Endodermal cell (in vitro differentiated cells): ENCODE results near the gene ATP2B2. TPM values are rescaled to one million over a fixed set of nuclear protein-coding genes. Genes with fewer than 3 reads are reported as not detected.

Experiments
- DNase-seq: peaks from one replicate; pipeline ENCODE4 v3.0.0-alpha.2; 2017
- H3K27ac ChIP-seq: 2 replicates; pipeline ENCODE4 v1.5.1; 2013; ENCODE audit warnings: mild to moderate bottlenecking, low read depth, low read length, moderate library complexity
- H3K27me3 ChIP-seq: 2 replicates; pipeline ENCODE4 v1.6.1; 2013; ENCODE audit warnings: mild to moderate bottlenecking, low read length, moderate library complexity; ENCODE audit not compliant: insufficient read depth, control insufficient read depth, poor library complexity, severe bottlenecking
- H3K36me3 ChIP-seq: 2 replicates; pipeline ENCODE4 v1.7.0; 2013; ENCODE audit warnings: mild to moderate bottlenecking, low read length, moderate library complexity; ENCODE audit not compliant: control insufficient read depth, insufficient read depth
- H3K4me1 ChIP-seq: one replicate; pipeline ENCODE4 v1.7.0; 2013; ENCODE audit warnings: low read length; ENCODE audit not compliant: control insufficient read depth, insufficient read depth
- H3K4me3 ChIP-seq: 2 replicates; pipeline ENCODE4 v1.5.1; 2013; ENCODE audit warnings: mild to moderate bottlenecking, low read length, moderate library complexity
- H3K9ac ChIP-seq: 2 replicates; pipeline ENCODE4 v1.6.1; 2013; ENCODE audit warnings: mild to moderate bottlenecking, low read length, moderate library complexity; ENCODE audit not compliant: poor library complexity, severe bottlenecking; ENCODE audit errors: extremely low read depth
- H3K9me3 ChIP-seq: 2 replicates; pipeline ENCODE4 v1.6.1; 2013; ENCODE audit warnings: mild to moderate bottlenecking, low read length, moderate library complexity; ENCODE audit not compliant: control insufficient read depth
- H3K27ac Mint-ChIP-seq: 2 replicates; pipeline ENCODE4 v1.8.0; 2020; ENCODE audit warnings: mixed read lengths
- H3K27me3 Mint-ChIP-seq: 2 replicates; pipeline ENCODE4 v1.8.0; 2021; ENCODE audit warnings: mild to moderate bottlenecking, mixed read lengths; ENCODE audit not compliant: insufficient read depth
- H3K36me3 Mint-ChIP-seq: 2 replicates; pipeline ENCODE4 v1.8.0; 2020; ENCODE audit warnings: low read depth, mixed read lengths
- H3K4me1 Mint-ChIP-seq: 2 replicates; pipeline ENCODE4 v1.8.0; 2020; ENCODE audit warnings: mixed read lengths
- H3K4me3 Mint-ChIP-seq: 2 replicates; pipeline ENCODE4 v1.8.0; 2020; ENCODE audit warnings: mild to moderate bottlenecking, moderate library complexity, mixed read lengths
- H3K9me3 Mint-ChIP-seq: 2 replicates; pipeline ENCODE4 v1.8.0; 2020; ENCODE audit warnings: mild to moderate bottlenecking, mixed read lengths
- CTCF ChIP-seq: fragments of 200-600 bp; sonication (generic); conservative IDR thresholded peaks from 2 replicates; pipeline ENCODE4 v1.5.0; 2021; ENCODE audit warnings: antibody characterized with exemption, mild to moderate bottlenecking
- WGBS, 2 experiments: methylation state at CpG; one replicate each; pipeline versions ENCODE4 v1.1.5 to v1.1.7; 2013; ENCODE audit warnings: missing lambda C conversion rate in 2 of 2, mixed read lengths in 1 of 2; ENCODE audit not compliant: insufficient coverage in 1 of 2, insufficient read length in 1 of 2; 5-methylcytosine and 5-hydroxymethylcytosine counted together
- total RNA-seq, 2 donors: library from RNA; stranded (reverse); fragmentation: NEBNext Ultra II Directional in 1 of 2; extraction: Animal tissue kit (Norgen Biotek cat#: 25700) in 1 of 2; gene quantifications; 2 replicates in 1 of 2; 3 replicates in 1 of 2; pipeline ENCODE4 v1.2.1, GENCODE V29; 2021

The ATP2B2 gene
- total RNA-seq, 2 donors from 2014 or later = 0.09 TPM; not detected in 1

- Histone ChIP-seq H3K4me1 (peaks cover 10% of the 10 kb centered on the region), H3K9ac (no peak overlapping the region), H3K27me3 (no peaks in the 10 kb centered on the region), H3K36me3 (no peaks in the 10 kb centered on the region), H3K27ac (no peak overlapping the region), H3K9me3 (no peaks in the 10 kb centered on the region), H3K4me3 (no peak overlapping the region)
- Mint-ChIP-seq H3K9me3 (no peaks in the 10 kb centered on the region), H3K27ac (peak overlapping the region; percentile 92), H3K27me3 (no peaks in the 10 kb centered on the region), H3K36me3 (no peaks in the 10 kb centered on the region), H3K4me3 (no peak overlapping the region), H3K4me1 (peaks cover 55% of the 10 kb centered on the region)
- WGBS, 2 experiments = 79 to 93% methylated on average over 3 of the region's 3 CpGs
- no peak for TF ChIP-seq CTCF
- DNase-seq = no peak
Observed at GRCh38 chr3:10353160-10353559, 152.2 kb downstream of the ATP2B2 start.

GRCh38 chr3:10352146-10352911, 153.1 kb downstream of the ATP2B2 start:
- Mint-ChIP-seq H3K27me3 (no peaks in the 10 kb centered on the region), H3K4me1 (peaks cover 50% of the 10 kb centered on the region), H3K9me3 (no peaks in the 10 kb centered on the region), H3K4me3 (no peak overlapping the region), H3K36me3 (no peaks in the 10 kb centered on the region), H3K27ac (peak overlapping the region; percentile 92)
- no peaks in the 10 kb centered on the region for H3K27me3 ChIP-seq
- peak; percentile 79 for DNase-seq
- no peaks in the 10 kb centered on the region for H3K36me3 ChIP-seq
- no peak overlapping the region for H3K27ac ChIP-seq
- no peak overlapping the region for H3K4me3 ChIP-seq
- H3K9me3 ChIP-seq = no peaks in the 10 kb centered on the region
- H3K4me1 ChIP-seq = peaks cover 10% of the 10 kb centered on the region
- 79 to 95% methylated on average over 7 to 14 of the region's 14 CpGs for WGBS, 2 experiments
- peak overlapping the region; percentile 47 for H3K9ac ChIP-seq
- no peak for TF ChIP-seq CTCF

- Histone ChIP-seq H3K36me3 (no peaks in the 10 kb centered on the region), H3K4me3 (no peak overlapping the region), H3K9me3 (no peaks in the 10 kb centered on the region), H3K9ac (no peak overlapping the region), H3K4me1 (peaks cover 10% of the 10 kb centered on the region), H3K27ac (no peak overlapping the region), H3K27me3 (no peaks in the 10 kb centered on the region)
- peaks cover 38% of the 10 kb centered on the region for H3K4me1 Mint-ChIP-seq
- WGBS, 2 experiments = 76 to 77% methylated on average over 7 to 13 of the region's 13 CpGs
- H3K36me3 Mint-ChIP-seq = no peaks in the 10 kb centered on the region
- H3K27ac Mint-ChIP-seq = peak overlapping the region; percentile 92
- H3K9me3 Mint-ChIP-seq = no peaks in the 10 kb centered on the region
- peak; percentile 81 for DNase-seq
- no peak for TF ChIP-seq CTCF
- no peak overlapping the region for H3K4me3 Mint-ChIP-seq
- no peaks in the 10 kb centered on the region for H3K27me3 Mint-ChIP-seq
Observed at GRCh38 chr3:10351013-10351735, 154.2 kb downstream of the ATP2B2 start.
